Jurkat, Clone E6-1 (cell line): ENCODE measurements around the gene ASS1.

ENCODE experiments used
- DNase-seq: peaks from one replicate; pipeline ENCODE4 v3.0.0-alpha.2; 2011; ENCODE audit warnings: low read depth, low spot score
- H3K4me3 ChIP-seq: 2 replicates; pipeline ENCODE4 v1.5.1; 2011; ENCODE audit warnings: mild to moderate bottlenecking, low read length, control low read depth, moderate library complexity

Gene ASS1

DNA sequence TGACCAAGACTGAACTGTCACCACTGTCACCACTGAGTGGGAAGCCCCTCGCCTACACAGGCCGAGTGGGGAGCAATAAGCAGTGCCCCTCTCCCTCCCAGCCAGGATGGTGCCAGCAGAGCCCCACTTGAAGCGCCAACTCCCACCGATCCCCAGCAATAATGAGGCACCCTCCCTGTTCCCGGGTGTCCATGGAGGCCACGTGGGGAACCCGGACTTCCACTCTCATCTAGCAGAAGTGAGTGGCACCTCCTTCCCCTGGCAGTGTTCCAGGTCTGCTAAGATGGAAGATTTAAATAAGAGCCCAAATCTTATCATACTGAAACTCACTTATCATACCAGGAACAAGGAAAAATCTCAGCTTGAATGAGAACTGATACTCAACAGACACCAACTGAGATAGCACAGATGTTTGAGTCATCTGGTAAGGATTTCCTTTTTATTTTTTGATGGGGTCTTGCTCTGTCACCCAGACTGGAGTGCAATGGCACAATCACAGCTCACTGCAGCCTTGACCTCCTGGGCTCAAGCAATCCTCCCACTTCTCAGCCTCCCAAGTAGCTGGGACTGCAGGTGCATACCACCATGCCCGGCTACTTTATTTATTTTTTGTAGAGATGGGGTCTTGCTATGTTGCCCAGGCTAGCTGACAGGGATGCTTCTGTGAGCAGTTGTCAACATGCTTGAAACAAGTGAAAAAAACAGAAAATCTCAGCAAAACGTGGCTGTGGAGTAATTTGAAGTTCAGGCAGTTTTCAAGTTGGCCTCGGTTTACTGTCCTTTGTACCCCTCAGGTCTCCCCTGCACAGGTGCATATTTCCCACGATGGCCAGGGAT, 29.6 kb upstream of the ASS1 start:
- no peak for DNase-seq
- no peak overlapping the region for H3K4me3 ChIP-seq

DNA sequence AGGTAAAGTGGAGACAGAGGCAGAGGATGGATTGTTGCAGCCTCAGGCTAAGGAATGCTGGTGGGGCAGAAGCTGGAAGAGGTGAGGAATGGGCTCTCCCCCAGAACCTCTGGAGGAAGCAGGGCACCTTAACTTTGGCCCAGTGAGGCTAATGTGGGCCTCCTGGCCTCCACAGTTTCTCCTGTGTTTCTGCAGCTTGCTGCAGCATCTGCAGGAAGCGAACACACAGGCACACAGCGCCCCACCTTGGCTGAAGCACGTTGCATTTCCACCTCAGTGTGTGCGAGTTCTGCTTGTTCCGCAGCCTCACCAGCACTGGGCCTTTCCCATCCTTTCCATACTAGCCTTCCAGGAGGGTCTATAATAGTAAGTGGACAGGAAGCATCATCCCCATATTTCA, 27.2 kb upstream of the ASS1 start:
- H3K4me3 ChIP-seq, result no peak overlapping the region
- no peak for DNase-seq

DNA sequence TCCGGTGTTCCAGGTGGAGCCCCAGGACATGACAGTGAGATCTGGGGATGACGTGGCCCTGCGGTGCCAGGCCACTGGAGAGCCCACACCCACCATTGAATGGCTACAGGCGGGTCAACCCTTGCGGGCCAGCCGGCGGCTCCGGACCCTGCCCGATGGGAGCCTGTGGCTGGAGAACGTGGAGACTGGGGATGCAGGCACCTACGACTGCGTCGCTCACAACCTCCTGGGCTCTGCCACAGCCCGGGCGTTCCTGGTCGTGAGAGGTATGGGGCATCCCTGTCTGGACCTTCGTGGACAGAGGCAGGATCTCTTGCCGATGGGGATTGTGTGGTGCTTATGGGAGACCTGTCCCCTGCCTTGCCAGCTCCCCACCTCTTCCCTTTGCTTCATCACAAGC, 26.0 kb upstream of the ASS1 start:
- H3K4me3 ChIP-seq, result no peak overlapping the region
- no peak for DNase-seq

DNA sequence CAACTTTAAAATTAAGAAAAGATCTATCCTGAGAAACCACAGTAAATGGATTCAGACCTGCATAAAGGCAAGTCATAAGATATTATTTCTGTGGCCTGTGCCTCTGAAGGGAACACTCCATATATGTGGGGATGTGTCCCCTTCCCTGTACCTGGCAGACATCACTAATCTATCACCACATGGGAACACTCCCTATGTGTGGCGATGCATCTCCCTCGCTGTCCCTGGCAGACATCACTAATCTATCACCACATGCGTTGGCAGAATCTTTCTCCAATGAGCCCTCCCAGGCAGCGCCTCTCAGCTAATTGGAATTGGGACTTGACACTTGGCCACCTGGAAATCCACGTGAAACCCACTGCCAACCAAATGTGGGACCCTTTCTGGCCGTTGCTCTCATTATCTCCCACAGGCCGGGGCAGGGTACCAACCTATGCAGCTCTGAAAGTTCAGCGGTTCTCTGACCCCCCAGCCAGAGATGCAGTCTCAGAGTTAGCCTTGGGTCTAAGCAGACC, 25.2 kb upstream of the ASS1 start:
- no peak overlapping the region for H3K4me3 ChIP-seq
- no peak for DNase-seq

DNA sequence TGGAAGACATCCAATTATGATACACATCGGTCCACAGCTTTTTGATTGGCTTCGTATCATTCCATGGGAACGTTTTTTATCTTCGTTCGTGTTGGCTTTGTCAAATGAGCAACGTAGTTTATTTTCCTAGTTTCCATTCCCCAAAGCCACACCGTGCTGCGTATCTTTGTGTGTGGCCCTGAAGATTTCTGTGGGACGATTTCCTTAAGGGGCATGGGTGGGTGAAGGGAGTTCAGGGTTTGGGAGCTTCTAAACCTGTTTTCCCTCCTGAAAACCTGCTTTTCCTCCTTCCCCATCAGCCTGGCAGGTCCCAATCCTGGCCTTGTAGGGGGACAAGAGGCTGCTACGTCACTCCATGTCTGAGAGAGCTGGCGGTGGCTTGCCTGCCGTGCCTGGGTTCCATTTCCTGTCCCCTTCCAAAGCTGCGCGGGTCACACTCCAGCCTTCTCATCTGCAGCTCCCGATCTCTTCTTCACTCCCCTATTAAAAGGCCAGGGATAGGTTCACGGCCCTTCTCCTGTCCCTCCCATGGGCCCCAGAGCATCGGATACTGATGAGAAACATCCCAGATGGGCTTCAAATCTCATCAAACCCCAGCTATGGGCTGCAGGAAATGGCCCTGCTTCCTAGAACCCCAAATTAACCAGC, 23.5 kb upstream of the ASS1 start:
- no peak overlapping the region for H3K4me3 ChIP-seq

DNA sequence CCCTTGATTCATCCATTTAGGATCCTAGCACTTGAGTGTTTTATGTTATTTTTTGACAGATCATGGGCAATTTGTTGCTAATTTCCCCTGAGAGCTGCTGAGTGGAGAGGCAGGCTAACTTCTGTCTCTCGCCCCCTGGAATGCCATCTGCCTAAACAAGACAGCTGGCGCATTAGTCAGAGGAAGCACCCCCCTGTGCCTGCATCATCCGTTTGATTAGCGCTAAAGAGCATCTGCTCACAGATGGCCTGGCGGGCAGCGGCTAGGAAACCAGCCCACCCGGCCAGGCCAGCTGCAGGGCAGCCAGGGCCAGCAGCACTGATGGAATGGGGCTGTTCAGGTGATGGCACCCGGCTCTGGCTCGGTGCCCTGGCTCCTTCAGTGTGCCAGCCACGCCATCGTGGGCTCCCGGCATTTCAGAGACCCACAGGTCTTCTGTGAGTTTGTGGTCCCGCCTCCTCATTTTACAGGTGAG, 22.9 kb upstream of the ASS1 start:
- no peak overlapping the region for H3K4me3 ChIP-seq
- no peak for DNase-seq

More for the DNA sequence above, 23.5 kb upstream of the ASS1 start:
- DNase-seq, result no peak

DNA sequence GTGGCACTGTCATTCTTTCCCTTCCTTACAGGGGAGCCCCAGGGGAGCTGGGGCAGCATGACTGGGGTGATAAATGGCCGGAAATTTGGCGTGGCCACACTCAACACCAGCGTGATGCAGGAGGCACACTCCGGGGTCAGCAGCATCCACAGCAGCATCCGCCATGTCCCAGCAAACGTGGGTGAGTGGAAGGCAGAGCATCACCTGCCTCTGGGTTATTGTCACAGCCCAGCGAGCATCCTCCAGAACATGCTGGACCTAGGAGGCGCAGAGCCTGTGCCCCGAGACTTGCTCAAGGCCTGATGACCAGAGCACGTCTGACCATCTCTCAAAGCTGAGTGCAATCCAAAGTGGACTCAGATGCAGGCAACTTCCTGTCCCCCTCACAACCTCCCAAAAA, 22.2 kb upstream of the ASS1 start:
- no peak overlapping the region for H3K4me3 ChIP-seq
- DNase-seq, result no peak

DNA sequence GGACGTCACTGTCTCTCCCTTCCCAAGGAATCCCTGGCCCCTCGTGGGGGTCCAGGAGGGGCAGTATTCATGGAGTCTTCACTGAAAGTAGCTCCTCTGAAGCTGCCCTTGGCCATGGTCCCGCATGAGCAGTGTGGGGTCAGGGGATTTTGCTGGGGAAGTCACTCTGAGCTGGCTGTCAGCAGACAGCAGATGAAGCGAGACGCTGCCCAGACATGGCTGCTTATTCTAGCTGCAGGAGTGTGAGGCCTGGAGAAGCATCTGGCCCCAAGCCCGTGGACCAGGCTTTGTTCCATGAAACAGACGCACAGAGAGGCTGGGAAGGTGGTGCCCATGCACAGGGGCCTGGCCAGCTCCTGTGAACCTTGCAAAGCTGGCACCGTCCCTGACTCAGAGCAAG, 21.5 kb upstream of the ASS1 start:
- DNase-seq, result no peak
- no peak overlapping the region for H3K4me3 ChIP-seq

DNA sequence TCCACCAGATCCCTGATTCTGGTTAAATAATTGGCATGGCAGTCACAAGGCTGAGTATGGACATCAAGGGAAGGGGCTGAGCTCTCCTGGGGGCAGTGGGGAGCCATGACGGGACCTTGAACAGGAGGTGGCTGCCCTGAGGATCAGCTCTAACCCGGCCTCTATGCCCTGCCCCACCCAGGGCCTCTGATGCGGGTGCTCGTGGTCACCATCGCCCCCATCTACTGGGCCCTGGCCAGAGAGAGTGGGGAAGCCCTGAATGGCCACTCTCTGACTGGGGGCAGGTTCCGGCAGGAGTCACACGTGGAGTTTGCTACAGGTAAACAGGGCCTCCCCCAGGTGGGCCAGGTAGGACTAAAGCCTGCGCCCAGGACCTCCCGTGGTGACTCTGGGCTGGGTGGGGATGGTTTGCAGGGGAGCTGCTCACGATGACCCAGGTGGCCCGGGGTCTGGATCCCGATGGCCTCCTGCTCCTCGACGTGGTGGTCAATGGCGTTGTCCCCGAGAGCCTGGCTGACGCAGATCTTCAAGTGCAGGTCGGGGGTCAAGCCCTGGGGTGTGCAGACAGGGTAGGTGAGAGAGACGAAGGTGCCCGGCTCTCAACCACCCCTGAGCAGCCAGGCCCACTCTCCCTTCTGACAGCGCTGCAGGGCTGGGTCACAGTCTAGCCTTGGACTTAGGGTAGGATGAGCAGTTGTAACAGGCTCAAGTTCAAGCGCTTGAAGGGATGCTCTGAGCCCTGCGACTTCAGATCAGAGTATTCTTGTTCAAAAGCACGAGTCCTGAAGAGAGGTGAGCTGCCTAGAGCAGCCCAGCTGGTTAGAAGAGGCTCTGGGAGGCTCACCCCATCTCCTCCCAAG, 19.9 kb upstream of the ASS1 start:
- H3K4me3 ChIP-seq, result no peak overlapping the region
- DNase-seq, result no peak

DNA sequence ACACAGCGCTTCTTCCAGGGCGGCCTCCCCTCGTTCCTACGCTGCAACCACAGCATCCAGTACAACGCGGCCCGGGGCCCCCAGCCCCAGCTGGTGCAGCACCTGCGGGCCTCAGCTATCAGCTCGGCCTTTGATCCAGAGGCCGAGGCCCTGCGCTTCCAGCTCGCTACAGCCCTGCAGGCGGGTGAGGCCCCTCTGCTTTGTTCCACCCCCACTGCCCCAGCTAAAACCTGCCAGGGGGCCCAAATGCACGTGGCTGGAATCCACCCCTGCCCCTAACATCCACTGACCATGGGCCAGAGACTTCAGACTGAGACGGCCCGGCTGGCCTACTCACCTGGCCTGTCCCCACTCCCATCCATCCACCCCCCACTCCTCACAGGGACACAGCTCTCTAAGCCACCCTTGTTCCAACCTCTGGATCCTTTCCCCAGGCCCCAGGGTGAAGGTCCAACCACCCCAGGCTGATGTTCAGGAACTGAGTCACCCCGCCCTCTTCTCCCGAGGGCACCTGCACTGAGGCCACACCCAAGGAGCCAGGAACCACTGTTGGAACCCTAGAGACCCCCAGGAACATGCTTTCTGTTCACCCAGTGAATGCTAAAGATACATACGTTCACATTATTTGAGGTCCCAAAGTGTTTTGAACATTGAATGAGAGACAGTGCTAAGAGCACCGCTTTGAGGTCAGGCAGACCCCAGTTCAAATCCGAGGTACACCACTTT, 18.9 kb upstream of the ASS1 start:
- no peak overlapping the region for H3K4me3 ChIP-seq
- DNase-seq, result no peak

DNA sequence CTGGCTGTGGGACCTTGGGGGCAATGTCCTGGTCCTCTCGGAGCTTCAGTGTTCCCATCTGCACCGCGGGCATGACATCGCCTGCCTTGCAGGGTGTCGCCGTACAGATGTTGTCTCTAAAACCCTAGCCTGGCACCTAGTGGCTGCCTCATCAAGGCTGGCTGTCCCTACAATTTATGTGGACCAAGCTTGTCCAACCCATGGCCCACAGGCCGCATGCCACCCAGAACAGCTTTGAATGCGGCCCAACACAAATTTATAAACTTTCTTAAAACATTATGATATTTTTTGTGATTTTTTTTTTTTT, 18.3 kb upstream of the ASS1 start:
- no peak overlapping the region for H3K4me3 ChIP-seq
- no peak for DNase-seq

DNA sequence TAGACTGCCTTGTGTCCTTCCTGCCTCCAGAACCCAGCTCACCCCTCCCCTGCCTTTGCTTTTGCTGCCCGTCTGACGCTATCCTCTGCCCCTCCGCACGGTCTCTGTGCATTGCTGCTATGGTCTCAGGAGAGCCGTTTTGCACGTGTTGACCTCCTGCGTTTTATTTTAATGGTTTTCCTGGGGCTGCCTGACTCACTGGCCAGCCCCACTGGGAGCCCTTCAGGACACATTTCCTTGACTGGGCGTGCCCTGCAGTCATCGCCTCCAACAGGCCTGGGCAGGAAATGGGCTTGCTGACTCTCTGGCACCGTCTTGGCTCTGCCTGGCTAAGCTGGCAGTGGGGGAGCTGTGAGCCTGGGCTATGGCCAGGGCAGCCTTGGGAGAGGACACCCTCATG, 17.9 kb upstream of the ASS1 start:
- no peak overlapping the region for H3K4me3 ChIP-seq
- no peak for DNase-seq

DNA sequence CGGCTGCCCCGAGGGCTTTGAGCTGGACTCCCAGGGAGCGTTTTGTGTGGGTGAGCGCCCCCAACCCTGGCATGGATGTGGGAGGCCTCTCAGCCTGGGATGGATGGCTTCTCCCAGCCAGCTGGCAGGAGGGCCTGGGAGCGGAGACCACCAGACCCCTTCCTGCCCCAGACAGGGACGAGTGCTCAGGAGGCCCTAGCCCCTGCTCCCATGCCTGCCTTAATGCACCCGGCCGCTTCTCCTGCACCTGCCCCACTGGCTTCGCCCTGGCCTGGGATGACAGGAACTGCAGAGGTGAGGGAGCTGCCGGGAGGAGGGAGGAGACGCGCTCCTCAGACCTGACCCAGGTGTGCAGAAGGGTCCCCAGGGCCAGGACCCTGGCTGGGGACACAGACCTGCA, 17.4 kb upstream of the ASS1 start:
- H3K4me3 ChIP-seq, result no peak overlapping the region

DNA sequence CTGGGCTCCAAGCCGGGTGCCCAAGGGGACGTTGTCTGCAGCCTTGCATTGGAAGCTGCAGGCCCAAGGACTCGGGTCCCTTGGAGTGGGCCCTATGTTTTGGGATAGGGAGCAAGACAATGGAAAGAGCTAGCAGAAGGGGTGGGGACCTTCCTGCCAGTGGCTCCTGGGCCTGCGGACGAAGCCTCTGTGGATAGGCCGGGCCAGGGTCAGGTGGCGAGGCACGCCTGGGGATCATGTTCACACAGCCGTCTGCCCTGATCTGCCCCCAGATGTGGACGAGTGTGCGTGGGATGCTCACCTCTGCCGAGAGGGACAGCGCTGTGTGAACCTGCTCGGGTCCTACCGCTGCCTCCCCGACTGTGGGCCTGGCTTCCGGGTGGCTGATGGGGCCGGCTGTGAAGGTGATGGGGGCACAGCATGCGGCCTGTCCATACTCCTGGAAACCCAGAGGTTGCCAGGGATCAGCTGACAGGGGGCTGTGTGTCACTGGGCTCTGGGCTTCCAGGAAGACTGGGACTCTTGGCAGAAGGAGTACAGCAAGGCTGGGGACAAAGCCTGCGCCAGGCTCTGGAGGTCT, 16.6 kb upstream of the ASS1 start:
- H3K4me3 ChIP-seq, result no peak overlapping the region
- DNase-seq, result no peak

More for the DNA sequence above, 17.4 kb upstream of the ASS1 start:
- no peak for DNase-seq

DNA sequence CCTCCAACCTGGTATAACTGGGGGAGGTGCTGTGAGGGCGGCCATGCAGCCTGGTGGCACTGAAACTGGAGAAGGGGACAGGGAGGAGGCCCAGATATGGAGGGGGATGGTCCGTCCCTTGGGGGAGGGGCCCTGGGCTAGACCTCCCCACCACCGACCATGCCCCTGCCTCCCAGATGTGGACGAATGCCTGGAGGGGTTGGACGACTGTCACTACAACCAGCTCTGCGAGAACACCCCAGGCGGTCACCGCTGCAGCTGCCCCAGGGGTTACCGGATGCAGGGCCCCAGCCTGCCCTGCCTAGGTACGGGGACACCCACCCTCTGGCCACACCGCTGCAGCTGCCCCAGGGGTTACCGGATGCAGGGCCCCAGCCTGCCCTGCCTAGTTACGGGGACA, 15.4 kb upstream of the ASS1 start:
- DNase-seq, result no peak
- H3K4me3 ChIP-seq, result no peak overlapping the region

DNA sequence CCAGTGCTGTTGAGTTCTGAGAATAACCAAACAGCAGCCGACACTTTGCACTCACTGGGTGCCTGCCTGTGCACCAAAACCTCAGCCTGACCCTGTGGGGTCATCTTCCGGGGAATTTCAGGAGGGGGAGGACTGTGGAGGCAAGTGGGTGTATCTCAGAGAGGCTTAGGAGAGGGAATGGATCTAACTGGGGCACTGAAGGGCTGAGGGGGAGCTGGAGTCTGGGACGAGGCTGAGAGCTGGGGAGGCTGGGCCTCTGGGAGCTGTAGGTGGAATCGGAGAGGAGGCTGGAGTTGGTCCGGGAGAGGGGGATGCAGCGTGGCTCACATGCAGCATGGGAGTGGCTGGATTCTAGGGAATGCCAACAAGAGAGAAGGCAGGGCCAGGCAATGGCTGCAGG, 14.9 kb upstream of the ASS1 start:
- no peak overlapping the region for H3K4me3 ChIP-seq
- no peak for DNase-seq

DNA sequence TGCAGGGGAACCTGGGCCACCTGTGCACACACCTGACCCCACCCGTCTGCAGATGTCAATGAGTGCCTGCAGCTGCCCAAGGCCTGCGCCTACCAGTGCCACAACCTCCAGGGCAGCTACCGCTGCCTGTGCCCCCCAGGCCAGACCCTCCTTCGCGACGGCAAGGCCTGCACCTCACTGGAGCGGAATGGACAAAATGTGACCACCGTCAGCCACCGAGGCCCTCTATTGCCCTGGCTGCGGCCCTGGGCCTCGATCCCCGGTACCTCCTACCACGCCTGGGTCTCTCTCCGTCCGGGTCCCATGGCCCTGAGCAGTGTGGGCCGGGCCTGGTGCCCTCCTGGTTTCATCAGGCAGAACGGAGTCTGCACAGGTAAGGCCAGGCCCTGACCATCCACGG, 14.5 kb upstream of the ASS1 start:
- no peak for DNase-seq
- H3K4me3 ChIP-seq, result no peak overlapping the region

DNA sequence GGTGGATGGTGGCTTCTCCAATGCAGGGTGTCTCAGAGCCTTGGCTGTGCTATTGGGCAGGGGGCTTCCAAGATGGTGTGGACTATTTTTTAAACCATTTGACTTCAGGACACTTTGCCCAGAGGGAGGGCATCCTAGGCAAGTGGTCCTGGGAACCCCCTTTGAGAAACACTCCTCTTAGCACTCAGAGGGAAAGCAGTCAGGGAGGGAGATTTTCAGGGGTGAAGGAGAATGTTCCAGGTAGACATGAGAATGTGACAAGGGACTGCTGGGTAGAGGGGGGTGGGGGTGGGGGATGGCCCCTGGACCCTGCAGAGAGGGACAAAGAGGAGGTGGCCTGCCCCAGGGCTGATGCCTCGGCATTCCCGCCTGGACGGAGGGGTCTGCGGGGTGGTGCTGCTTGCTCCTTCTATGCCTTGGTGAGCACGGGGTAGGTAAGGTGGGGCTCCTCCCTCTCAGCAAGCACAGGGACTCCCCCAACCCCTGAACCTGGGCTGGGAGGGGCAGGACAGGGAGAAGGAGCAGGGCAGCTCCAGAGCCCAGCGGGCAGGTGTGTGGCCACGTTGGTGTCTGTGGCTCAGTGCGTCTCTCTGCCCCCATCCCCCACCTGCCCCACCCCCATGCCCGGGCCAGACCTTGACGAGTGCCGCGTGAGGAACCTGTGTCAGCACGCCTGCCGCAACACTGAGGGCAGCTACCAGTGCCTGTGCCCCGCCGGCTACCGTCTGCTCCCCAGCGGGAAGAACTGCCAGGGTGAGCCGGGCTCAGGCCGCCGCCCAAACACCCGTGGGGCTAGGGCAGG, 13.8 kb upstream of the ASS1 start:
- no peak overlapping the region for H3K4me3 ChIP-seq
- DNase-seq, result no peak
